ENCODE measurements around the gene DDX24.

The DDX24 gene

GRCh38 chr14:94003397-94003796 lies 77.6 kb downstream of the DDX24 start:
- H3K9me3 ChIP-seq (ENCODE audit: insufficient read depth, low read depth, low read length) = no peaks in the 10 kb centered on the region
- no peaks in the 10 kb centered on the region for H3K4me1 ChIP-seq (ENCODE audit: insufficient read depth, low read length)
- WGBS = 95% methylated on average over 4 of the region's 4 CpGs
- H3K9ac ChIP-seq (ENCODE audit: low read depth, low read length) = no peak overlapping the region
- H3K36me3 ChIP-seq (ENCODE audit: insufficient read depth, low read length) = no peaks in the 10 kb centered on the region
- no peak overlapping the region for H3K4me3 ChIP-seq (ENCODE audit: low read length)
- H3K27me3 ChIP-seq (ENCODE audit: insufficient read depth, low read length) = no peaks in the 10 kb centered on the region
- no peak overlapping the region for H3K27ac ChIP-seq (ENCODE audit: low read depth, low read length)

GRCh38 chr14:94001501-94002396 lies 79.3 kb downstream of the DDX24 start:
- no peaks in the 10 kb centered on the region for H3K9me3 ChIP-seq (ENCODE audit: insufficient read depth, low read depth, low read length)
- H3K27ac ChIP-seq (ENCODE audit: low read depth, low read length) = no peak overlapping the region
- H3K36me3 ChIP-seq (ENCODE audit: insufficient read depth, low read length) = no peaks in the 10 kb centered on the region
- H3K27me3 ChIP-seq (ENCODE audit: insufficient read depth, low read length) = no peaks in the 10 kb centered on the region
- WGBS = 55% methylated on average over 26 of the region's 26 CpGs
- H3K9ac ChIP-seq (ENCODE audit: low read depth, low read length) = no peak overlapping the region
- no peak overlapping the region for H3K4me3 ChIP-seq (ENCODE audit: low read length)
- no peaks in the 10 kb centered on the region for H3K4me1 ChIP-seq (ENCODE audit: insufficient read depth, low read length)

GRCh38 chr14:94001016-94001415 lies 80.0 kb downstream of the DDX24 start:
- H3K36me3 ChIP-seq (ENCODE audit: insufficient read depth, low read length) = no peaks in the 10 kb centered on the region
- H3K27ac ChIP-seq (ENCODE audit: low read depth, low read length) = no peak overlapping the region
- H3K9ac ChIP-seq (ENCODE audit: low read depth, low read length) = no peak overlapping the region
- no peak overlapping the region for H3K4me3 ChIP-seq (ENCODE audit: low read length)
- H3K9me3 ChIP-seq (ENCODE audit: insufficient read depth, low read depth, low read length) = no peaks in the 10 kb centered on the region
- no peaks in the 10 kb centered on the region for H3K27me3 ChIP-seq (ENCODE audit: insufficient read depth, low read length)
- H3K4me1 ChIP-seq (ENCODE audit: insufficient read depth, low read length) = no peaks in the 10 kb centered on the region
- 89% methylated on average over 13 of the region's 13 CpGs for WGBS

GRCh38 chr14:94000267-94000666 lies 80.7 kb downstream of the DDX24 start:
- Histone ChIP-seq H3K27ac (ENCODE audit: low read depth, low read length) (no peak overlapping the region), H3K9me3 (ENCODE audit: insufficient read depth, low read depth, low read length) (no peaks in the 10 kb centered on the region), H3K27me3 (ENCODE audit: insufficient read depth, low read length) (no peaks in the 10 kb centered on the region), H3K9ac (ENCODE audit: low read depth, low read length) (no peak overlapping the region), H3K4me3 (ENCODE audit: low read length) (no peak overlapping the region), H3K4me1 (ENCODE audit: insufficient read depth, low read length) (no peaks in the 10 kb centered on the region), H3K36me3 (ENCODE audit: insufficient read depth, low read length) (no peaks in the 10 kb centered on the region)
- whole genome bisulfite sequencing = 93% methylated on average over 6 of the region's 6 CpGs

- H3K27ac ChIP-seq (ENCODE audit: low read depth, low read length) = no peak overlapping the region
- H3K4me1 ChIP-seq (ENCODE audit: insufficient read depth, low read length) = no peaks in the 10 kb centered on the region
- no peaks in the 10 kb centered on the region for H3K27me3 ChIP-seq (ENCODE audit: insufficient read depth, low read length)
- H3K36me3 ChIP-seq (ENCODE audit: insufficient read depth, low read length) = no peaks in the 10 kb centered on the region
- H3K9ac ChIP-seq (ENCODE audit: low read depth, low read length) = no peak overlapping the region
- H3K9me3 ChIP-seq (ENCODE audit: insufficient read depth, low read depth, low read length) = no peaks in the 10 kb centered on the region
- 81% methylated on average over 8 of the region's 8 CpGs for WGBS
- no peak overlapping the region for H3K4me3 ChIP-seq (ENCODE audit: low read length)
These were observed 81.4 kb downstream of the DDX24 start for GRCh38 chr14:93999573-93999972.

GRCh38 chr14:93998871-93999403 lies 82.1 kb downstream of the DDX24 start:
- no peaks in the 10 kb centered on the region for H3K36me3 ChIP-seq (ENCODE audit: insufficient read depth, low read length)
- no peak overlapping the region for H3K4me3 ChIP-seq (ENCODE audit: low read length)
- 93% methylated on average over 7 of the region's 7 CpGs for WGBS
- no peaks in the 10 kb centered on the region for H3K27me3 ChIP-seq (ENCODE audit: insufficient read depth, low read length)
- no peaks in the 10 kb centered on the region for H3K9me3 ChIP-seq (ENCODE audit: insufficient read depth, low read depth, low read length)
- H3K9ac ChIP-seq (ENCODE audit: low read depth, low read length) = no peak overlapping the region
- no peak overlapping the region for H3K27ac ChIP-seq (ENCODE audit: low read depth, low read length)
- no peaks in the 10 kb centered on the region for H3K4me1 ChIP-seq (ENCODE audit: insufficient read depth, low read length)

Data from HUES64 (cell line).